Rectal smooth muscle tissue (tissue), 1 donor: Measurements from ENCODE around the gene SMG6.

Experiments used
- H3K27ac ChIP-seq: one replicate; pipeline ENCODE4 v1.7.0; 2013; ENCODE audit warnings: low read depth, low read length, inconsistent platforms
- H3K27me3 ChIP-seq: one replicate; pipeline ENCODE4 v1.7.0; 2013; ENCODE audit warnings: low read length; ENCODE audit not compliant: control insufficient read depth, insufficient read depth
- H3K36me3 ChIP-seq: one replicate; pipeline ENCODE4 v1.7.0; 2013; ENCODE audit warnings: low read length; ENCODE audit not compliant: control insufficient read depth, insufficient read depth
- H3K4me1 ChIP-seq: one replicate; pipeline ENCODE4 v1.7.0; 2013; ENCODE audit warnings: low read length; ENCODE audit not compliant: control insufficient read depth, insufficient read depth
- H3K4me3 ChIP-seq: one replicate; pipeline ENCODE4 v1.7.0; 2013; ENCODE audit warnings: low read length
- H3K9ac ChIP-seq: one replicate; pipeline ENCODE4 v1.7.0; 2013; ENCODE audit warnings: low read length

SMG6 gene

DNA sequence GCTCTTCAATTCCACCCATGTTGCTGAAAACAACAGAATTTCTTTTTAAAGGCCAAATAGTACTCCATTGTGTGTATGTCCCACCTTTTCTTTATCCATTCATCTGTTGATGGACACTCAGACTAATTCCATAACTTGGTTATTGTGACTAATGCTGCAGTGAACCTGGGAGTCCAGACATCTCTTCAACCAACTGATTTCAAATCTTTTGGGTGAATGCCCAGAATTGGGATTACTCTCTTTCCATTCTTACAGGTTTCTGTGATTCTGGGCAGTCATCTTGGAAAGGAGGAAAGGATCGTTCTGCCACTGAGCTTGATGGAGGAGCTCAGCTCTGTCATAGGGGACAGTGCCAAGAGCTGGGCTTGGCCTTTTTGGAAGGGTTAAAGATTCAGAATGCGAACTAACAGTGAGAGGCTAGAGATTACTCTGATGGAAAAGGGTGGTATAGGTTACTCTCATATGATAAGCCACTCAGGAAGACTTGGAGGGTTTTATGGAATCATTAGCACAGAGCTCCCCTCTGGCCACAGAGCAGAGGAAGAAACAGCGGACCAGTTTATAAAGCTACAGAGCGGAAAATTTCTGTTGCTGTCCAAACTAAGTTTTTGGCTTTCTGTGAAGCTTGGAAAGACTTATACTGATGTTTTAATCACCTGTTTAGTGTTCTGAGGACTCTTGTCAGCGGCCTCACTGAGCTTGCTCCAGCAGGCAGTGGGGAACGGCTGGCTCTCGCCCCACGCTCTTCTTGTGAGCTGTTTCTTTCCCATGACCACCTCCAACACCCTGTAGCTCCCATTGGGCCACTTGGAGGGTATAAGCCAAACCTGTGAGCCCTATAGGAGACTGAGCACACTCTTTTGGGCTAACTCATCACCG is 200.4 kb downstream of the SMG6 start:
- Histone ChIP-seq H3K4me1 (peaks cover 8% of the 10 kb centered on the region), H3K36me3 (no peaks in the 10 kb centered on the region), H3K9ac (no peak overlapping the region), H3K27ac (peak overlapping the region; percentile 27), H3K27me3 (no peaks in the 10 kb centered on the region), H3K4me3 (no peak overlapping the region)

GRCh38 chr17:2101448-2102257 is 201.9 kb downstream of the SMG6 start:
- Histone ChIP-seq H3K4me3 (no peak overlapping the region), H3K4me1 (peaks cover 6% of the 10 kb centered on the region), H3K27ac (no peak overlapping the region), H3K27me3 (no peaks in the 10 kb centered on the region), H3K9ac (no peak overlapping the region), H3K36me3 (no peaks in the 10 kb centered on the region)

DNA sequence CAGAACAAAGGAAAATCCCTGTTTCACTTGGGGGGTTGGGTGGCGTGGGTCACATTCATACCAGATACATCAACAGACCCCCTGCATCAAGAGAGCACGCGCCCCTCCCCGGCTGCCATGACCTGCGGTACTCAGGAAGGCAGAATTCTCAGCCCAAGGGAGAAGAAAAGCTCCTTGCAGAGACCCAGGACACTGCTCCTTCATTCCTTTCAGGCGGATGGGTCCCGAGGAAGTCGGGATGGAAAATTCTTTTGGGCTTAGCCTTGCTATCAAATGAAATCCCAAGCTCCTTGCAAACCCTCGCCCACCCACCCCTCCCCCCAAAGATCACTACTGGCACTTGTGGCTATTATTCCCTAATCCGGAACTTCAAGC is 208.1 kb downstream of the SMG6 start:
- no peak overlapping the region for H3K27ac ChIP-seq
- no peaks in the 10 kb centered on the region for H3K36me3 ChIP-seq
- H3K27me3 ChIP-seq, result no peaks in the 10 kb centered on the region
- no peak overlapping the region for H3K4me3 ChIP-seq
- H3K9ac ChIP-seq, result no peak overlapping the region
- H3K4me1 ChIP-seq, result peaks cover 12% of the 10 kb centered on the region

DNA sequence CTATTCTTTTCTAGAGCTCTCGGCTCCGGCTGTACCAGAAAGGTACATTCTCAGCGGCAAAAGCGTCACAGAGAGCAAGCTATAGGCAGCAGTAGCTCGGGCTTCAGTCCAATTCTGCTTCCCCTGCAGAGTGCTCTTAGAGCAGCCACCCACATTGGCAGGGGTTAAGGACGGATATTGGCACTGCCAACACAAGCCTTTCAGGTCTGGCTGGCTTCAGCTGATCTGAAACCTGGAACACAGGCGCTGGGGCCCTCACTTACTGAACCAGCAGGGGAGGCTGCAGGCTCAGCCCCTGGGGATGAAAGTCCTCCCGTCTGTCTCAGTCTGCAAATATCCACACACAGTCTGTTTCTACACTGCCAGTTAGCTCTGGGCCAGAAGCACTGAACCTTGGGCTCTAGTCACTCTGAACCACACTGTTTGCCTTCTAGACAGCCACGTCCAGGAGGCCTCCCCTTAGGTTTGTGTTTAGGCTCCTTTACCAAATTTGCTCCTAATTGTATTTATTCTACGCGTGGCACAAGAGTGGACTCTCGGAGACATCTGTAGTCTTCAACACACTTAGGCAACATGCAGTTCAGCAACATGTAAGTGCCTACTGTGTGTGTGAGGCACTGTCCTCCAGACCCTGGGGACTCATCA is 208.6 kb downstream of the SMG6 start:
- Histone ChIP-seq H3K9ac (no peak overlapping the region), H3K4me3 (no peak overlapping the region), H3K36me3 (no peaks in the 10 kb centered on the region), H3K27me3 (no peaks in the 10 kb centered on the region), H3K27ac (no peak overlapping the region), H3K4me1 (peaks cover 12% of the 10 kb centered on the region)

DNA sequence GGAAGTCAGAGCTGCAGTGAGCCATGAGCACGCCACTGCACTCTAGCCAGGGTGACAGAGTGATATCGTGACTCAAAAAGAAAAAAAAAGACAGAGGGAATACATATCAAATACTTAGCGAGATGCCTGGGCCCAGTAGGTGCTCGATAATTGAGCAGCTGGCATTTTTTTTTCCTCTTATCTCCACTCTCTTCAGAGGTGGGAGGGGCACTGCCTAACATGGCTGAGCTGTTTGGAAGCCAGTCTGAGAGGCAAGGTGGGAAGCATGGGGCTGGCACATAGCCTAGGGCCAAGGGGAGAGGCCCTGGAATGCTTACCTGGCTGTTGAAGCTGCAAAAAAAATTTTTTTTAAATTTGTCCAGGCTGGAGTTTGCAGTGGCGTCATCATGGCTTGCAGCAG is 210.2 kb downstream of the SMG6 start:
- H3K27me3 ChIP-seq, result no peaks in the 10 kb centered on the region
- H3K9ac ChIP-seq, result no peak overlapping the region
- no peak overlapping the region for H3K27ac ChIP-seq
- no peak overlapping the region for H3K4me3 ChIP-seq
- peaks cover 25% of the 10 kb centered on the region for H3K4me1 ChIP-seq
- H3K36me3 ChIP-seq, result no peaks in the 10 kb centered on the region

- peaks cover 35% of the 10 kb centered on the region for H3K4me1 ChIP-seq
- H3K4me3 ChIP-seq, result no peak overlapping the region
- H3K27ac ChIP-seq, result no peak overlapping the region
- no peaks in the 10 kb centered on the region for H3K36me3 ChIP-seq
- no peak overlapping the region for H3K9ac ChIP-seq
- H3K27me3 ChIP-seq, result no peaks in the 10 kb centered on the region
Observed at GRCh38 chr17:2092253-2092652, 211.3 kb downstream of the SMG6 start.

- Histone ChIP-seq H3K4me3 (no peak overlapping the region), H3K27me3 (no peaks in the 10 kb centered on the region), H3K36me3 (no peaks in the 10 kb centered on the region), H3K9ac (no peak overlapping the region), H3K4me1 (peaks cover 35% of the 10 kb centered on the region), H3K27ac (peak overlapping the region; percentile 32)
Observed at GRCh38 chr17:2090804-2091534, 212.6 kb downstream of the SMG6 start.

- Histone ChIP-seq H3K9ac (no peak overlapping the region), H3K27ac (peak overlapping the region; percentile 4), H3K4me1 (peaks cover 35% of the 10 kb centered on the region), H3K27me3 (no peaks in the 10 kb centered on the region), H3K36me3 (no peaks in the 10 kb centered on the region), H3K4me3 (peak overlapping the region; percentile 67)
Observed at GRCh38 chr17:2090210-2090641, 213.4 kb downstream of the SMG6 start.

DNA sequence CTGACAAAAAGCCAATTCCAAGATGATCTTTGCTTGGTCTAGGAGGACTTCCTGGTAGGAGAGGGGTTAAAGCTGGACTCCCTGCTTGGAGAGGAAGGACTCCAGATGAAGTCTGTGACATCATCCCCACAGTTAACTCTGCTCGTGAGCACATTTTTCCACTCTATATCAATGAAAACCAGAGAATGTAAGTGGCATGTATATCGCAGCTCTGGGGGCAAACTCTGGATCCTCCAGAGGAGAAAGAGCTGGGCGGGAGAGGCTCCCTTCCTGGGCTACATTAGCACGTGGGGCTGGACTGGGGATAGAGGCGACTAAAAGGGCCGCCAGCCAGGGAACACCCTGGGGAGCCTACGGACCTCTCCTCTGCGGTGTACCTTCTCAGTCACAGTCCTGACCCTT is 214.6 kb downstream of the SMG6 start:
- Histone ChIP-seq H3K9ac (no peak overlapping the region), H3K36me3 (no peaks in the 10 kb centered on the region), H3K4me3 (peak overlapping the region; percentile 67), H3K27ac (peak overlapping the region; percentile 86), H3K27me3 (no peaks in the 10 kb centered on the region), H3K4me1 (peaks cover 41% of the 10 kb centered on the region)

- Histone ChIP-seq H3K9ac (no peak overlapping the region), H3K27ac (peak overlapping the region; percentile 15), H3K27me3 (no peaks in the 10 kb centered on the region), H3K4me1 (peaks cover 50% of the 10 kb centered on the region), H3K4me3 (no peak overlapping the region), H3K36me3 (no peaks in the 10 kb centered on the region)
Observed at GRCh38 chr17:2087597-2088211, 215.9 kb downstream of the SMG6 start.

- peaks cover 52% of the 10 kb centered on the region for H3K4me1 ChIP-seq
- H3K27ac ChIP-seq, result peak overlapping the region; percentile 62
- H3K36me3 ChIP-seq, result no peaks in the 10 kb centered on the region
- H3K4me3 ChIP-seq, result no peak overlapping the region
- H3K27me3 ChIP-seq, result no peaks in the 10 kb centered on the region
- H3K9ac ChIP-seq, result no peak overlapping the region
Observed at GRCh38 chr17:2086306-2086705, 217.3 kb downstream of the SMG6 start.
